SH-SY5Y (cell line): ENCODE data around the gene GSE1.

Experiments used
- GATA2 ChIP-seq: IDR thresholded peaks from 2 replicates; pipeline ENCODE4 v1.6.1; 2011; ENCODE audit warnings: mild to moderate bottlenecking, low read depth, low read length
- GATA3 ChIP-seq: IDR thresholded peaks from 2 replicates; pipeline ENCODE4 v1.6.1; 2011; ENCODE audit warnings: low read depth, mild to moderate bottlenecking, low read length, moderate library complexity

DNA sequence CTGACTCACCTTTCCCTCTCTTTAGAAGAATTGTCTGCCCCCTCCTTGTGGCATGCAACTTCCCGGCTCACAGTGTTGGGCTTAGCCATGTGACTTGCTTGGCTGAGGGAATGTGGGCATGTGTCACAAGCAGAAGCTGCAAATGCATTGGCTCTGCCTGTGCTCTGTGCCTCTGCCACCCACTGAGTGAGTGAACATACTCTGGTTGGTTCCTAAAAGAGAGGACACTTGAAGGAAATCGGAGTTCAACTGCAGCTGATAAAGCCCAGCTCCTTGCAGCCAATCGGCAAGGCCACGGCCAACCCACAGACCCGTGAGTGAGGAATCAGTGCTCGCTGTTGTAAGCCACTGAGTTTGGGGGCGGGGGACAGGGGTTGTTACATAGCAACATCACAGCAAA is 86.5 kb downstream of the GSE1 start:
- no peak for TF ChIP-seq GATA2
- TF ChIP-seq GATA3, result no peak
